ENCODE data around the gene VAMP1.

VAMP1 gene

DNA sequence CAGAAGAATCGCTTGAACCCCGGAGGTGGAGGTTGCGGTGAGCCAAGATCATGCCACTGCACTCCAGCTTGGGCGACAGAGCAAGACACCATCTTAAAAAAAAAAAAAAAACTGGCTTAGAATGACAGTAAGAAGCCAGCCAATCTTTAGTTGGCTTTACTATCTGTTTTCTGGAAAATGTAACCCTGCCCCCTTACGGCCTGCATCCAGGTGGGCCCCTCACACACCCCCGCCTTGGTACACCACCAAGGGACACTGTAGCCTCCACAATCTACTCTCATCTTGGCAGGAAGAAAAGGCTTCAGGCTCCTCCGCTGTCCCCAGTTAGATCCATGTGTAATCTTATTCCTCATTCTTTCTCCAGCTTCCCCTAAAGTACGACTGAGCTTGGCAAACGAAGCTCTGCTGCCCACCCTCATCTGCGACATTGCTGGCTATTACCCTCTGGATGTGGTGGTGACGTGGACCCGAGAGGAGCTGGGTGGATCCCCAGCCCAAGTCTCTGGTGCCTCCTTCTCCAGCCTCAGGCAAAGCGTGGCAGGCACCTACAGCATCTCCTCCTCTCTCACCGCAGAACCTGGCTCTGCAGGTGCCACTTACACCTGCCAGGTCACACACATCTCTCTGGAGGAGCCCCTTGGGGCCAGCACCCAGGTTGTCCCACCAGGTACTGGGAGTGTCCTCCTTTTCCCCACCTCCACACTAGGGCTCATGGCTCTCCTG is 12.0 kb downstream of the VAMP1 start:
- no peak for TF ChIP-seq SIN3A (IDR thresholded peaks at IDR 0.05; ENCODE audit: borderline replicate concordance, insufficient read depth, low read length)
- TF ChIP-seq POLR2AphosphoS5 (IDR thresholded peaks at IDR 0.05; ENCODE audit: low read depth, low read length) = no peak
- TF ChIP-seq, protein P1, sequence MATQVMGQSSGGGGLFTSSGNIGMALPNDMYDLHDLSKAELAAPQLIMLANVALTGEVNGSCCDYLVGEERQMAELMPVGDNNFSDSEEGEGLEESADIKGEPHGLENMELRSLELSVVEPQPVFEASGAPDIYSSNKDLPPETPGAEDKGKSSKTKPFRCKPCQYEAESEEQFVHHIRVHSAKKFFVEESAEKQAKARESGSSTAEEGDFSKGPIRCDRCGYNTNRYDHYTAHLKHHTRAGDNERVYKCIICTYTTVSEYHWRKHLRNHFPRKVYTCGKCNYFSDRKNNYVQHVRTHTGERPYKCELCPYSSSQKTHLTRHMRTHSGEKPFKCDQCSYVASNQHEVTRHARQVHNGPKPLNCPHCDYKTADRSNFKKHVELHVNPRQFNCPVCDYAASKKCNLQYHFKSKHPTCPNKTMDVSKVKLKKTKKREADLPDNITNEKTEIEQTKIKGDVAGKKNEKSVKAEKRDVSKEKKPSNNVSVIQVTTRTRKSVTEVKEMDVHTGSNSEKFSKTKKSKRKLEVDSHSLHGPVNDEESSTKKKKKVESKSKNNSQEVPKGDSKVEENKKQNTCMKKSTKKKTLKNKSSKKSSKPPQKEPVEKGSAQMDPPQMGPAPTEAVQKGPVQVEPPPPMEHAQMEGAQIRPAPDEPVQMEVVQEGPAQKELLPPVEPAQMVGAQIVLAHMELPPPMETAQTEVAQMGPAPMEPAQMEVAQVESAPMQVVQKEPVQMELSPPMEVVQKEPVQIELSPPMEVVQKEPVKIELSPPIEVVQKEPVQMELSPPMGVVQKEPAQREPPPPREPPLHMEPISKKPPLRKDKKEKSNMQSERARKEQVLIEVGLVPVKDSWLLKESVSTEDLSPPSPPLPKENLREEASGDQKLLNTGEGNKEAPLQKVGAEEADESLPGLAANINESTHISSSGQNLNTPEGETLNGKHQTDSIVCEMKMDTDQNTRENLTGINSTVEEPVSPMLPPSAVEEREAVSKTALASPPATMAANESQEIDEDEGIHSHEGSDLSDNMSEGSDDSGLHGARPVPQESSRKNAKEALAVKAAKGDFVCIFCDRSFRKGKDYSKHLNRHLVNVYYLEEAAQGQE (IDR thresholded peaks at IDR 0.05; ENCODE audit: insufficient read depth in 1 of 2, low read depth in 2 of 2, low read length in 2 of 2) = no peak
- no peak for TF ChIP-seq TAF1 (IDR thresholded peaks at IDR 0.05; ENCODE audit: borderline replicate concordance, insufficient read depth, low read length)
- no peak for TF ChIP-seq FOXP2 (optimal IDR thresholded peaks at IDR 0.05; ENCODE audit: borderline replicate concordance, extremely low read depth, extremely low read length, insufficient read depth)

DNA sequence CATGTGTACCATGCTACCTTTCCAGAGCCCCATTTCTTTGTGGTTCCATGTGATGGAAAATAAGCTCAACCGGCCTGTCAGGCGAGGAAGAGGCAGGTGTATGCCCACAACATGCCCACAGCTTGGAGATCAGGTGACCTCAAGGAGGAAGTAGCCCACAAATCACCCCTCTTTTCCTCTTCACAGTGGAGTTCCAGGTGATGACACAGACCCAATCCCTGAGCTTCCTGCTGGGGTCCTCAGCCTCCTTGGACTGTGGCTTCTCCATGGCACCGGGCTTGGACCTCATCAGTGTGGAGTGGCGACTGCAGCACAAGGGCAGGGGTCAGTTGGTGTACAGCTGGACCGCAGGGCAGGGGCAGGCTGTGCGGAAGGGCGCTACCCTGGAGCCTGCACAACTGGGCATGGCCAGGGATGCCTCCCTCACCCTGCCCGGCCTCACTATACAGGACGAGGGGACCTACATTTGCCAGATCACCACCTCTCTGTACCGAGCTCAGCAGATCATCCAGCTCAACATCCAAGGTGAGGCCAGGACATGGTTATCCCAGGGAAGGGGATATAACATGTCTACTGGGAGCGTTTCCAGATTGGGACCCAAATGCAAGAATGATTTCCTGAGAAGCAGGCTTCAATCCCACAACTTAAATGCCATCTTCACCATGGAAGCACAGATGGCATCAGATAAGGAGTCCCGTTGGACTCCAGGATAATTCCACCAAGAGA is 13.1 kb downstream of the VAMP1 start:
- TF ChIP-seq SIN3A (IDR thresholded peaks at IDR 0.05; ENCODE audit: borderline replicate concordance, insufficient read depth, low read length) (no peak), TAF1 (IDR thresholded peaks at IDR 0.05; ENCODE audit: borderline replicate concordance, insufficient read depth, low read length) (no peak), POLR2AphosphoS5 (IDR thresholded peaks at IDR 0.05; ENCODE audit: low read depth, low read length) (no peak), FOXP2 (optimal IDR thresholded peaks at IDR 0.05; ENCODE audit: borderline replicate concordance, extremely low read depth, extremely low read length, insufficient read depth) (no peak)
- TF ChIP-seq, protein P1 (IDR thresholded peaks at IDR 0.05; ENCODE audit: insufficient read depth in 1 of 2, low read depth in 2 of 2, low read length in 2 of 2) = no peak

DNA sequence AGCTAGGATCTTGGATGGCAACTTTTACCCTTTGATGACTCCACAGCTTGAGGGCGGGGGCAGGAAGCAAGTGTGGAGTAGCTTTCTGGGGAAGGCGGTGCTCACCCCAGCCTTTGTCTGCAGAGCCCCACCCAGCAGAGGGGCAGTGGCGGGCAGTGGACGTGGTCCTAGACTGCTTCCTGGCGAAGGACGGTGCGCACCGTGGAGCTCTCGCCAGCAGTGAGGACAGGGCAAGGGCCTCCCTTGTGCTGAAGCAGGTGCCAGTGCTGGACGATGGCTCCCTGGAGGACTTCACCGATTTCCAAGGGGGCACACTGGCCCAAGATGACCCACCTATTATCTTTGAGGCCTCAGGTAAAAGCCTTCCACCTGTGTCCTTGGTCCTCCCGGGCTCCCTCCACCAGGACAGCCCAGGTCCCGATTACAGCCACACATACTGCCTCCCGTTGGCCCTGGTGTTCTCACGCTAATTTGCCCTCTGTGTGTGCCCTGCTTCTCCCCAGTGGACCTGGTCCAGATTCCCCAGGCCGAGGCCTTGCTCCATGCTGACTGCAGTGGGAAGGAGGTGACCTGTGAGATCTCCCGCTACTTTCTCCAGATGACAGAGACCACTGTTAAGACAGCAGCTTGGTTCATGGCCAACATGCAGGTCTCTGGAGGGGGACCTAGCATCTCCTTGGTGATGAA is 17.4 kb downstream of the VAMP1 start:
- TF ChIP-seq SIN3A (IDR thresholded peaks at IDR 0.05; ENCODE audit: borderline replicate concordance, insufficient read depth, low read length) (no peak), POLR2AphosphoS5 (IDR thresholded peaks at IDR 0.05; ENCODE audit: low read depth, low read length) (no peak), FOXP2 (optimal IDR thresholded peaks at IDR 0.05; ENCODE audit: borderline replicate concordance, extremely low read depth, extremely low read length, insufficient read depth) (no peak), TAF1 (IDR thresholded peaks at IDR 0.05; ENCODE audit: borderline replicate concordance, insufficient read depth, low read length) (no peak)
- TF ChIP-seq, protein P1 (IDR thresholded peaks at IDR 0.05; ENCODE audit: insufficient read depth in 1 of 2, low read depth in 2 of 2, low read length in 2 of 2) = no peak

DNA sequence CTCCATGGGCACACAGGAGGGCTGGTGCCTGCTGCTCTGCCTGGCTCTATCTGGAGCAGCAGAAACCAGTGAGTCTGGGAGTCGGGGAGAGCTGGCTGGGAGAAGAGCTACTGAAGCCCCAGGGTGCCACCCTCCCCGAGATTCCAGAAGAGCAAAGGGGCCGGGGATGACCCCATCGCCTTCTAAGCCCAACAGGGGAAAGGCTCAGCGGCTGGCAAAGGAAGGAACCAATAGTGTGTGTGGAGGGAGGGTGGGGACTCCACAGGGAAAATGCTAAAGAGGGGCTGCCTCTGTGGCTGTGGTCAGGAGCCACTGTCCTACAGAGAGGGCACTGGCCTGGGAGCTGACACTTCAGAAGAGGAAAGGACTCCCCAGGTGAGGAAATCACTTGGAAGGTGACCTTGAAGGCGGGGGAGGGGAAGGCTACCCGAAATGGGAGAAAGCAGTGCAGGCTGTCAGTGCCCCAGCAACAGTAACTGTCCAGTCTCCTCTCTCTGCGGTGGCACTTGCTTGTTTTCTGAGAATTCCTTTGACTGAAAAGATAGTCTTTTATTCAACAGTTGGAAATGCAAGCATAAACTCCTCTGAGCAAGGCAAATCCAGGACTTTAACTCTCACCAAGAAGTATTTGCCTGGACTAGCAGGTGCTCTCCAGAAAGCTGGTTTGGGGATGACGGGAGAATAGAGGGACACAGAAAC is 18.1 kb downstream of the VAMP1 start:
- TF ChIP-seq TAF1 (IDR thresholded peaks at IDR 0.05; ENCODE audit: borderline replicate concordance, insufficient read depth, low read length) (no peak), FOXP2 (optimal IDR thresholded peaks at IDR 0.05; ENCODE audit: borderline replicate concordance, extremely low read depth, extremely low read length, insufficient read depth) (no peak), SIN3A (IDR thresholded peaks at IDR 0.05; ENCODE audit: borderline replicate concordance, insufficient read depth, low read length) (no peak)
